CD4-positive, alpha-beta T cell treated with Interleukin-6 at 100 ng/mL for 8 hours (primary cell): ENCODE data around the gene KLF6.

ENCODE experiments used
- DNase-seq: peaks from one replicate; pipeline ENCODE4 v3.0.0-alpha.2; 2020; ENCODE audit warnings: mixed read lengths, low spot score

KLF6 gene

DNA sequence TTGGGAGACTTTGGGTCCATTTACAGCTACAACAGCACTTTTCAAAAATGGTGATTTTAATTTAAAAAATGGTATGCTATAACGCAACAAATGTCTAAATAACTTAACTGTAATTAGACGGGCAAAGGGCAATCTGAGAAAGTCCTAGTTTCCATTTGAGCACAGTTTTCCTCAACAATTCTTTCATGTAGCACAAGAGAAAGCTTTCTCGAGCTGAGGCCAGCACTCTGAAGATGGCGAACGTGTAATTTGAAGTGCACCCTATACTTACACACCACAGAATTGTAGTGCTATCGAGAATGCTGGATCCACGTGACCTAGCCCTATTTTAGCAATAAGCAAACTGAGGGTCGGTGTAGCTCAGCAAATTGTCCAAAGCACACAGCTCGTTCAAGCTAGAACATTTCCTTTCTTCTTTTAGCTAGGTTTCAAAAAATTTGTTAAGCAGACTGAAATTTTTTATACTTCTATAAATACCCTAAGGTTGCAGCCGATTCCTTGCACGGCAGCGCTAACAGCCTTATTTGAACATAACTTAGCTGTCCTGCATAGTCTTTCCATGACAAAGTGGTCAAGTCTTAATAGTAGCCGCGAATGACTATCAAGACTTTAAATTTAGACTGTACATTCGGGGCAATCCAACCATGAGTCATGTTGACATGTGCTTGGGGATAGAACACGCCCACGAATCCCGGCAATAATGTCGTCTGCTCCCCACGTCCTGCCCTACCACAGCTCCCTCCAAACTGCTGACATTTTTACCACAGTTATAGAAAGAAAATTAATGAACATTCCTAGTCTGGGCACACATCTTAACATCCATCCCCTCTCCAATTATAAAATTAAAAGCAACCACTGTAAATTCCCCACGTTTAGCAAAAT lies 10.0 kb downstream of the KLF6 start:
- no peak for DNase-seq

DNA sequence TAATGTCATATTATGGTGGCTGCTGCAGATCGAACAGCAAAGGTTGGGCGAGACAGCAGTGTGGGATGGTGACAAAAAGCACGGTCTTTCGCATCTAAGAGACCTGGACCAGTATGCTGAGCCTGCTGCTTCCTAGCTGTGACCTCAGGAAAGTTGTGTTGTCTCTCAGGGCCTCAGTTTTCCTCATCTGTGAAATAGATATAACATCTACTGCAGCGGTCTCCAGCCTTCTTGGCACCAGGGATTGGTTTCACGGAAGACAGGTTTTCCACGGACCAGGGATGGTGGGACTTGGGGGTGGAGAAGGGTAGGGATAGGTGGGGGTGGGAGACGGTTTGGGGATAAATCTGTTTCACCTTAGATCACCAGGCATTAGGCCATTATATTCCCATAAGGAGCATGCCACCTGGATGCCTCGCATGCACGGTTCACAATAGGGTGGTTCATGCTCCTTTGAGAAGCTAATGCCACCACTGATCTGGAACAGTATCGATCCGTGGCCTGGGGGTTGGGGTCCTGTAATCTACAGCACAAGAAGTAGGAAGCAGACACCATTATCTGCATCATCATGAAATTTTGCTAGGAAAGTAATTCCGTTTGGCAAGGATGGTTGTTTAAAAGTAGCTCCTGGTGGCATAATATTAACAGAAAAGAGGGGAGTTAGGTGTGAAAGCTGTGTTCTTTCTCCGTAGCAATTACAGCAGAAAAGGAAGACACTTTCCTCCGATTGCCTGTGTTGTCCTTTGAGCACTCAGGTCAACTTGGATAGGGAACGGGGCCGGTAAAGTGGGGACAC lies 10.8 kb downstream of the KLF6 start:
- no peak for DNase-seq

DNA sequence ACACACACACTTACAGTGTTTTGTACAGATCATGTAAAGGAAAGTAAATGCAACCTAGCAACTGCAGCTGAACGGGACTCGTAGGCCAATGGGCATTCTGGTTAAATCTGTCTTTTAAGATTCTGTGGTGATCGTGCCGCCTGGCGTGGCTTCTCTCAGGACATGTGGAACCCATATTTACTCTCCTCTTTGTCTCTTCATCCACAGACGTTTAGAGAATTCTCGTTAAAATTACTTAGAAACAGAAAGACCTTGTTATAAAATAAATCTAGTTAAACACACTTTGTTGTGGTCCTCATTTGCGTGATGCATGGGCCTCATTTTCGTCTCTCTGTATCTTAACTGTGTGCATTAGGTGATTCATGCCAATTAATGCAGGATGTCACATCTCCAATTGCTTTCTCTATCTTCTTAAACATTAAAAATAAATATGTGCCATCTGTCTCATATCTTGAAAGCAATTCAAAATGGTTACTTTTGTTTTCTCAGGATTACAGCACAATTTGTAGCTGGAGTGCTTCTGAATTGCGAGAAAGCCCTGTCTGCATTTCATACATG lies 11.5 kb downstream of the KLF6 start:
- DNase-seq, result no peak

DNA sequence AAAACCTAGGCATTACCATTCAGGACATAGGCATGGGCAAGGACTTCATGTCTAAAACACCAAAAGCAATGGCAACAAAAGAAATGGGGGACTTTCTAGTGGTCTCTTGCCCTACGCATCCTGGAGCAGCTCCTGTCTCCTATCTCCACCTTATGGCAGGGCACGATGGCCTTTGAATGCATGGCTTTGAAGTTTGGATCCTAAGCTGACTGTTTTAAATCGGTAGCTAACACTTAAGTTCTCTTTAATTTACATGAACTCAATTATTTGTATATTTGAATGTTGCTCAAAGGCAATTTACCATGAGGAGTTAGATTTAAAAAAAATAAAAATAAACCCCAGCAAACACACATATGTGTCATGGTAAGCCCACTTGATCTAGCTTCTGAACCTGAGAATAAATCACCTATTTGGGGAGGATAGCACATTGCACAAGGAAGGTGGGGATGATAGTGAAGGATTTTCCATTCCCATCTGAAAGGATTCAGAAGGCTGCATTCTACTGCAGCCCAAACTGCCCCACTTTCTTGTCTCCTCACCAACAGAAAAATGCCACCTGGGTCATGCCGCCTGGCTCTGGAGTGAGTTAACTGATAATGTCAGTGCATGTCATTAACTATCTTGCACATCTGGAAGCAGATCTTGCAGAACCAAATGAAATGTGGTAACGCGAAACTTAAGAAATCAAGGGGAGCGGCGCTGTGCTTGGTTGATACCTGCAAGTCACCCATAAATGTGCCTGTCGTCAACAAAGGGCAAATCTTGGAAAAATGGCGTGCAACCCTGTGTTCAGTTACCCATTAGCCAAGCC lies 12.4 kb downstream of the KLF6 start:
- no peak for DNase-seq

DNA sequence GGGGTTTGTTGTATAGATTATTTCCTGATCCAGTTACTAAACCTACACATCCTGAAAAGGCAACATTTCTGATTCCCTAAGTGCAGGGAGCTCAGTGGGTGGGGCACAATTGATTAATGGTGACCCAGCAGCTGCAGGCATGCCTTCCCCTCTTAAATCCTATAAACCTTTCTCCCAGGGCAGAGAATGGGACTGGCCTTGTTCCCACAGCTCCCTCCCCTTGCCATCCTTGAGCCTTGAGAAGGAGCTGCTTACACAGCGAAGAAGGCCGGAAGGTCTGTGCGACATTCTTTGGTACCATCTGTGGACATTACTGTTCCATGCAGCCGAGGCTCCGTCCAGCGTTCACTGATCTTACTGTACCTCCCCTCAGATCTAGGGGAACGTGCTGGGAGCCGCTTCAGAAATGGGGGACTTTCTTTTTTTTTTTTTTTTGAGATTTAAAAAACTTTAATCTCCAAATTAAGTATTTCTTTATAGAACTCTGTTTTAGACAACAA lies 14.3 kb downstream of the KLF6 start:
- no peak for DNase-seq

DNA sequence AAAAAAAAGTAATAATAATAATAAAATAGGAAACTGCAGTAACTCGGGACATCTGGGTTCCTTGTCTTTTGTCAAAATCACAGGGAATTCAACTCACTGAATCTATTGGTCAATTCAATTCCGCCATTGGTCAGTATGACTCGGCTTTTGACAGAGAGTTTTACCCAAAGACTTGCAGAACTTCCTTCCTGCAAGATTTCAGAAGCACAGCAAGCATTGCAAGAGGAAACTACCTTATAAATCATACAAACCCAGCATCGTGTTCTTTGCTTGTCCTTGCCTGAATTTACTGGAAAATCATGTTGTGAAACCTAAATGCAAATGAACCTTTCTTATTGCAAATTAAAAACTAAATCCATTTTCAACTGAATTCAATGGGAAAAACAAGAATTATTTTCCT lies 15.5 kb downstream of the KLF6 start:
- DNase-seq, result no peak

DNA sequence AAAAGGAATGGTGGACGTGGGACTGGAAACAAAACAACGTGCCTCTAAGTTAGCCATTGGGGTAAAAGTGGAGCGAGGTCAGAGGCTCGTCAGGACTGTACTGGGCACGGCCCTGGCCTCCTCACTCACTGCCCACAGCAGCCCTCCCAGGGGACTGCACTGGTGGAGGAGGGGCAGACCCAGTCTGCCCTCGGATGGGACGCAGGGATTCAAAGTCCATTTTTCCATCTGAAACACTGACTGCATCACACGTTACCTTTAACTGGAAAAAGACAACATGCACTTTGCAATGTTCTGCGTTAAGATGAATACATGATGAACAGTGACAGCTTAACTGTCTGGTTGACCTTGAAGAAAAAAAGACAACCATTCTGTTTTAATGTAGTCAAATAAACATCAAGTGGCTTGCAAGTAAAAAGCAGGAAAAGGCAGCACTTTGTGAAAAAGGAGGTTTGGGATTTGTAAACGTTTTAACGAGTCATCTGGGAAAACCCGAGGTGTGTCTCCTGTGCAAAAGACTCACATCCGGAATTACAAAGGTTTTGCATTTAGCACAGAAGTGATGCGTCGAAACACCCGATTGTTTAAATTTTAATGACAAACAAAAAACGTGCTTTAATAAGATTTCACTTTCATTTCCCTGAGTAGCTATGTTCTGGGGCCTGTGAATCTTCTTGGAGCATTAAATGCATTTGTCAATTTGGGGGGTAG lies 18.8 kb downstream of the KLF6 start:
- no peak for DNase-seq

DNA sequence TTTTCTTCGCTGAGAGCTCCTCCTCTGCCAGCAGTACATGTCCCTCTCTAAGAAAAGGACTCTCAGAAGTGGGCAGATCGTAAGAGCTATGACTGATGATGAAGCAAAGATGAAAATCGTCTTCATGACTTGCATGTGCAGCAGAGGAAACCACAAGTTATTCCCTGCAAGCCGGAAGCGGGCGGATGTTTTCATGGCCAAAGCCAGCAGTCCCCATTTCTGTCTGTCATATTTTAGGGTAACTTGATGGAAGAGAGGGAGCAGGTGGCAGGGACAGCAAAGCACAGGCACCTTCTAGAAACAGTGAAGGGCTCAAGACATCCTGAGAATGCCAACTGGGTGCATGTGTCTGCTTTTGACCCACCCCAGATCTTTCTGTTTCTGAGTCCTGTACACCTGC lies 19.9 kb downstream of the KLF6 start:
- DNase-seq, result peak; percentile 52

DNA sequence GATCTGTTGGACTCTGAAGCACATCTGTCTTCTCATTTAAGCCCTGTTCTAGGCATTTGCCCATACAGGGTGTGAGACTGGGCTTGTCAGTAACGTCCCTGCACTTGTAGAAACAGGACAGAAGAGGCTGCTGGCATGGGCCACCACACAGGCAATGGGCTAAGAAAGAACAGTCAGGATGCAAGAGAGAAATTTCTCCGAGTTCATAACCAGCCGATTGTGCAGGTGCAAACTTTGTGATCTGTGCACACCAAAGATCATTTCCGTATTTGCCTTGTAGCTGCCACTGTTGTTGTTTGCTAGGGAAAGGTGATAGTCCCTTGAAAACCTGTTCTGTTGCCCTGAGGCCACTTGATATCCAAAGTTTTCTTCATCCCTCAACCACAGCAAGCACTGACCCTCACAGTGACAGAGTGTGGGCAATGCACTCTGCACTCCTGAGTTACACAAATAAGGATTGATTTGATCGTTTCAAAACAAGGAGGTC lies 20.3 kb downstream of the KLF6 start:
- no peak for DNase-seq

DNA sequence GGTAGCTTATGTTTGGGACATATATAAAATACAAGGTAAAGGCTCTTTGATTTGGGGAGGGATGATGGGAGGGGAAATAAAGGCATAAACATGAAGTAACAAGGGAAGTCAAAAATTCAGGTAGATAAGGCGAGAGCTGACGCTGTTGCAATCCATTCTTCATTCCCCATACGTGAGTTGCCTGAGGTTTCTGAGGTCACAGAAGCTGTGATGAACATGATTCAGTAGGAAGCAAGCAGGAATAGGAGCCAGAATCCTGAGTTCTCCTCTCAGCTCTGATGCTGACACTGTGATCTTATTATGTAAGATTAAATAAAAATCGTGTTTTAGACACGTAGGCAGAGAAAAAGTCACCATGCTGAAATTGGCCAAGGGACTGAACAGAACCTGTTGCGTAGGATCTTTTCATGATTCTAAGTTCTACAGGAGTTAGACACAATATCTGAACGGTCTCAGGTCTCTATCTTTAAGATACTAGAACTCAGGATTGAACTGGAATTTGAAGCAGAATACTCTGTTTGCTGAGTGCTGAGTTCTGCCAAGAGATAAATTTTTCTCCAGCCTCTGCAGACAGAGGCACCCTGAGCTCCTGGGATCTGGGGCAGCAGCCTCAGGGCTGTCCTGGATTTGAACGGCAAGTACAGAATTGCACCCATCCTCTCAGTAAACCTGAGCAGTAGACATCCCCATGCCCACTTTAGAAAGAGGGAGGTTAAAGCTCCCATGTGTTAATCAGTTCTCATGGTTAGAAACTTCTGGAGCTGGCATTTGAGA lies 21.0 kb downstream of the KLF6 start:
- DNase-seq, result no peak

DNA sequence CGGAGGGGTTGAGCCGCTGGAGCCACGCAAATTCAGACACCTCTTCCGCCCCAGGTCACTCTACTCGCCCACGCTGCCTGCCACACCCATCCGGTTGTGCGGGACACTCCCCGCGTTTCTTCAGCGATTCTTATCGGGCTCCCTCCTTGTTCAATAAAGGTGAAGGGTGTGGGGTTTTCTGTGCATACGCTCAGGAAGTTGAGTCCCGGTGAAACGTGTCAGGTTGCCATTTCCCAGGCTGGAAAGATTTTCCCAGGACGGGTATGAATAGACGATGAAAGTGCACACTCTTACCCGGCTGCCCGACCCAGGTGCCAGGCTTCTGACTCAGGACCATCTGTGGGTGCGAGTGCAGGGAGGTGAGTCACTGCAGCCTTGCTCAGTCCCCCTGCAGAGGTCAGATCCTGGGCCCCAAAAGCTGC lies 22.0 kb downstream of the KLF6 start:
- DNase-seq, result no peak

DNA sequence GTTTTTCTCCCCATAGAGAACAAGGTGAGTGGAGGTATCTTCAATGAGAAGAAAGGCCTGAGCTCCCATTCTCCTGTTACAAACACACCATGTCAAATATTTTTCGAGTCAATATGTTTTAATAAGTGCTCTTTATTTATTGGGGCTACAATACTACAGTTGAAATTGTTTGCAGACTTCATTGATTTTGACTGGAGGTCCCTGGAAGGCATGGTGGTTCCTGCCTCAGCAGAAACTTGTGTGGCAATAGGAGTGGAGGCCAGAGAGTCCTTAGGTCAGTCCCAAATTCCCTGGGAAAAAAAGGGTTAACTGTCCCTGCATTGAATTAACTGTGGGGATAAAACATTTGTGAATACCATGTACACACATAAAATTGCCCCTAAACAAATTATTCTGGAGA lies 22.7 kb downstream of the KLF6 start:
- no peak for DNase-seq

DNA sequence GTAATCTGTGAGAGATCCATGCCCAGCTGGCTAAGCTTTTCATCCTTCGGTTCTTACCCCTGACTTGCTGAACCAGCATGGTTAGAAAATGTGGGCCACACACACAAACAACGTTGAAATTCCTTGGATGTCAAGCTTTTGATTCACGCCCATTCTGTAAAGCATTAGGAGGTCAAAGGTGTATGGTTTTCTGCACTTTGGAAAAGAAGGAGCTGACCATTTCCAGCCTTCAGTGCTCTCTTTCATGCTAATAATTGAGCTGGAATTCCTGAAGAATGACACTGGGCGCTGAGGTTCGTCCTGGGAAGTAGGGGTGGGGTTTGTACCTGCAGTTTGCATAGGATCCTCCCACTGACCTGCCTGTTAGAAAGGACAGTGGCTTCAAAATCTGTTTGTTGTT lies 23.1 kb downstream of the KLF6 start:
- DNase-seq, result no peak

DNA sequence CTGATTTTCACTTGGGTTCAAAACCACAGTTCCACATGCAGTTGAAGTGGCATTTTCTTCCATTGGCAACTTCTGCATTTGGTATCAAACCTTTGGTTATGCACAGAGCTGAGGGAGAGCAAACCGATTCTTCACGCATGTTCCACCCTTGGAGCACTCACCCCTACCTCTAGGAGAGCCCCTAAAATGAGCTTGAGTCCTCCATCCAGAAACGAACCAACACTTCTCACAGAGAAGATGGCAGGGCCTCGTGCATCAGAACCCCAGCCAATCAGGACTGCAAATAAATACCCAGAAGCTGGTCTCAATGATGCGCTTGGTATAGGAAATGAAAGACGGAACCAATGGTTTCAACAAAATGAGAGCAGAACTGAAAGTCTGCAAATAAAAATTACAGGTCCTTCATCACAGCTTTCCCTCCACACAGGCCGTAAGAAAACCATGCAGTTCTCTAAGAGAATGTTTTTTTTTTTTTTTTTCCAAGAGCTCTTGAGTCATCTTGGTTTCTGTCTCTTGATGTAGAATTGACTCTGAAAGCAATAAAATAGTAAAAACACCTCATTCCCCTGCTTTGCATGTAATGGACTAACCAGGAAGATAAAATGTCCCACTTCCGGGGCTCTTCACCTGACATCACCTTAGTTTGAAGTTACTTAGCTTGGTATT lies 23.9 kb downstream of the KLF6 start:
- peak; percentile 50 for DNase-seq

DNA sequence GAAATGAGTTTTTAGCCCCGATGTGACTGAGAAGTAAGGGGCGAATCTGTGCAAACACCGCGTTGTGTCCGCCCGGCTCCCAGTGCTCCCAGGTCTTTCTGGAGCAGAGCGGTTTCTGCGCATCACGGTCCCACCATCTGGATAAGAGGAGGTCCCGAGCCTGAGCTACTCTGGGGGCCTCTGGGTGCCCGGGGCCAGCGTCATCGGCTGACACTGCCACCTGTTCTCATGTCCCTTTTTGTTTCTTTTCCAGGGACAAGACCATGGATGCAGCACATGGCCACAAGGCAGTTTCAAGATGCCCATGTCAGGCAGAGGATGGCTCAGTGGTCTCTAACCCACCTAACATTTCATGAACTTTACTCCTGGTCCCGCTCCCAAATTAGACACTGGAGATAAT lies 24.9 kb downstream of the KLF6 start:
- DNase-seq, result no peak

DNA sequence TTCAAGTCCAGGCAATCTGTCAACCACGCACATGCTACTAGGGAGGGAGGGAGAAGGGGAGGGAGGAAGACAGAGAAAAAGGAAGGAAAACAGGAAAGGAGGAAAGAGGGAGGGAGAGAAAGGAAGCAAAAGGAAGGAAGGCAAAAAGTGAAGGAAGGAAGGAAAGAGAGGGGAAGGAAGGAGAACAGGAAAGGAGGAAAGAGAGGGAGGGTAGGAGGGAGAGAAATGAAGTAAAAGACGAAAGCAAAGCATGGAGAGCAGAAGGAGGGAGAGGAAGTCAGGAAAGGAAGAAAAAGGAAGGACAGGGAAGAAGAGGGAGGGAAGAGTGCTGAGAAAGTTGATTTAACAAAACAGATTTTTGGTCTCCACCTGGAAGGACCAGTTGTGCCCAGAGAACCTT lies 25.6 kb downstream of the KLF6 start:
- no peak for DNase-seq

DNA sequence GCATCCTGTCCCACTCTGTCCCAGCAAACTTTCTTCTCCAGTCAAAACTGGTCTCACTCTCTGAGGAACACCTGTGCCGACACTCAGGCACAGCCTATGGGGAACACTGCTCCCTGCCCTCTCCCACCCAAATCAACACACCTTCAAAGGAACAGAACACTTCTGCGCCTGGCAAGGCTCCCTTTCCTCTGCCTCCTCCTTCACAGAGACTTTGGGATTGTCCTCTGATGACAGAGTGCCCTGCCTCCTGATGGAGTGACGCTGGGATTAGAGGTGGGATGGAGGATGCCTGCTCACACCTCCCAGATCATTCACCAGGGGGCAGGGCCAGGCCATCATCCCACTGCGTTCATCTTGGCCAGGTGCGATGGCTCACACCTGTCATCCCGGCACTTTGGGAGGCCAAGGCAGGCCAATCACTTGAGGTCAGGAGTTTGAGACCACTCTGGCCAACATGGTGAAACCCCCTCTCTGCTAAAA lies 26.5 kb downstream of the KLF6 start:
- DNase-seq, result no peak

DNA sequence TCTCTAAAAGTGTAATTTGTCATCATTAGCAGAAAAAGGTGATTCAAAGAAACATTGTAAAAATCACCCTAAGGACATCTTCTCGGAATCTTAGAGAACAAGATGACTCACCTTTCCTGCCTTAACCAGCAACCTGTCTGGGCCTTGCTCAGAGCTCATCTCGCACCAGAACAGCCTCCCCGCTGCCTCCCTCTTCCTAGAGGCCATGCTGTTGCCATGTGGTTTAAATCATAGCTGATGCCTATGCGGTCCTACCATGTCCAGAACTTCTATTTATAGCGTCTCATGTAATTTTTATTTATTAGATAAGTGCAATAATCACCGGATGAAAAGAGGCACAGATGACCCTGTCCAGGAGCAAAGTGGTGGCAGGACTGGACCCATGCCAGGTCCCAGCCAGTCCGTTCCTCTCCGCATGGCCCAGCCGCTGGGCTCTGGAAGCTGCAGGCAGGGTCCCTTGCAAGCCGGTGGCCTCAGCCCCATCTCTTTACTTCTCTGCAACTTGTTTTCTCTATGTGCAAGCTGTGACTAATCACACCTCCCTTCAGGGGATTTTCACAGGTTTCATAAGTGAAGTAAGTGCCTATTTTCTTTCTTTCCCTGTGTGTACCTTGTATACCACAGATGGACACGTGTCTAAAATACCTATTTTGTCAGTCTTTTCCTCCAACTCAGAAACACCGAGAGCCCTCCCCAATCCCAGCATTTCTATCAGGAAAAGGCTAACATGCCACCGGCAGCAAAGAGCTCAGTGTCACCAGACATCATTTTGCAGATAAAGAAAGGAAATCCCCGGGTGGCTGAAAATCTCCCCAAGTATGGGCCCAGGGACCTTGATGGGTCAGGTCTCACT lies 27.1 kb downstream of the KLF6 start:
- peak; percentile 77 for DNase-seq

DNA sequence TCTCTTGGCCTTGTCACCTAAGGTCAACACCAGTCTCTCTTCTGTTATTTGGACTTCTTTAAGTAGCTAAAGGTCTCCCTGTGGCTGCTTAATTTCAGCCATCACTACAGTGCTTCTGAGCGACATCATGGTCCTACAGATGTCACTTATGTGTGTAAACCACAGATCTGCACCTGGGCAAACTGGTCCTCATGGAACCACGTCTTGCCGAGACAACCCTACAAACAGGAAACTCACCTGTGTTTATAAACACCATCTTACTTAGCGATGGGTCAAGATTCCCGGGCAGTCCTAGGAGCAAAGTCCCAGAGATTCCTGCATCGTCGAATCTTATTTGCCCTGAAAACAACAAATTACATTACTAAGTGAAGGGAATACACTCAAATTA lies 27.8 kb downstream of the KLF6 start:
- no peak for DNase-seq
